Measurements from ENCODE around the gene RNF2.
"Not testable (repeated sequence)": the region's sequence is repeated elsewhere in the genome, so short reads cannot be mapped to it uniquely, and the experiment has no call there.

The RNF2 gene

GRCh38 chr1:185050823-185051451, 5.6 kb downstream of the RNF2 start:
- no peak for DNase-seq (ENCODE audit: low read depth in 3 of 3)

DNA sequence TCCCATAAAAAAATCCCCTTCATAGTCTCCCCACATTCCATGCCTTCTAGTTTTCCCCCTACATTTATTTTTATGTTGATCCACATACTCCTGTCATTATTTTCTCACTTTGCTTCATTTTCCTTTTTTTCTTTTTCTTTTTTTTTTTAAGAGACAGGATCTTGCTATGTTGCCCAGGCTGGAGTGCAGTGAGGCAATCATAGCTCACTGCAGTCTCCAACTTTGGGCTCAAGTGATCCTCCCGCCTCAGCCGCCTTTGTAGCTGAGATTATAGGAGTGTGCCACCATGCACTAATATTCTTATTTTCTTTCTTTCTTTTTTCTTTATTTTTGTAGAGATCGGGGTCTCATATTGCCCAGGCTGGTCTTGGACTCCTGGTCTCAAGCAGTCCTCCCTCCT, 7.8 kb downstream of the RNF2 start:
- no peak for DNase-seq (ENCODE audit: low read depth in 3 of 3)

GRCh38 chr1:185054365-185055060, 9.2 kb downstream of the RNF2 start:
- no peak for DNase-seq (ENCODE audit: low read depth in 3 of 3)

DNA sequence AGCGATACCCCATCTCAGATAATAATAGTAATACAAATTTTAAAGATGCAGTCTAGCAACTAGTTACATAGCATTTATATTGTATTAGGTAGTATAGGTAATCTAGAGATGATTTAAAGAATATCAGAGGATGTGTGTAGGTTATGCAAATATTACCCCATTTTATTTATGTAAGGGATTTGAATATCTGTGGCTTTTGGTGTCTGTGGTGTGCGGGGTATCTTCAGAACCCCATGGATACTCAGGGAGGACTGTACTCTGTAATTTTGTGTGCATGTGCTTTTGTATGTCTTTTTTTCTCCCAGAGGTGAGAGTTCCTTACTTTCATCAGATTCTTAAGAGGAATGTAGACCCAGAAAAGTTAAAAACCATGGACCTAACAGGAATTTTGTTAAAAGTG, 12.8 kb downstream of the RNF2 start:
- no peak for DNase-seq (ENCODE audit: low read depth in 3 of 3)

GRCh38 chr1:185058876-185059275, 13.5 kb downstream of the RNF2 start:
- no peak for DNase-seq (ENCODE audit: low read depth in 3 of 3)

- no peak for DNase-seq (ENCODE audit: low read depth in 3 of 3)
Measured at GRCh38 chr1:185059950-185060571, 14.7 kb downstream of the RNF2 start.

- DNase-seq (ENCODE audit: low read depth in 3 of 3): no peak
Measured at GRCh38 chr1:185062710-185063370, 17.5 kb downstream of the RNF2 start.

GRCh38 chr1:185063719-185064118, 18.4 kb downstream of the RNF2 start:
- DNase-seq (ENCODE audit: low read depth in 3 of 3): no peak

DNA sequence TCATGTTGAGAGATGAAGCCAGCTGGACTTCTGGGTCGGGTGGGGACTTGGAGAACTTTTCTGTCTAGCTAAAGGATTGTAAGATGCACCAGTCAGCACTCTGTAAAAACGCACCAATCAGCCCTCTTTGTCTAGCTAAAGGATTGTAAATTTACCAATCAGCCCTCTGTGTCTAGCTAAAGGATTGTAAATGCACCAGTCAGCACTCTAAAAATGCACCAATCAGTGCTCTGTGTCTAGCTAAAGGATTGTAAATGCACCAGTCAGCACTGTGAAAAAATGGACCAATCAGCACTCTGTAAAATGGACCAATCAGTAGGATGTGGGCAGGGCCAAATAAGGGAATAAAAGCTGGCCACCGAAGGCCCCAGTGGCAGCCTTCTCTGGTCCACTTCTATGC, 19.6 kb downstream of the RNF2 start:
- not testable (repeated sequence) for DNase-seq (ENCODE audit: low read depth in 3 of 3)

GRCh38 chr1:185066181-185066580, 20.8 kb downstream of the RNF2 start:
- no peak for DNase-seq (ENCODE audit: low read depth in 3 of 3)

- DNase-seq (ENCODE audit: low read depth in 3 of 3): no peak
Measured at GRCh38 chr1:185068341-185068740, 23.0 kb downstream of the RNF2 start.

DNA sequence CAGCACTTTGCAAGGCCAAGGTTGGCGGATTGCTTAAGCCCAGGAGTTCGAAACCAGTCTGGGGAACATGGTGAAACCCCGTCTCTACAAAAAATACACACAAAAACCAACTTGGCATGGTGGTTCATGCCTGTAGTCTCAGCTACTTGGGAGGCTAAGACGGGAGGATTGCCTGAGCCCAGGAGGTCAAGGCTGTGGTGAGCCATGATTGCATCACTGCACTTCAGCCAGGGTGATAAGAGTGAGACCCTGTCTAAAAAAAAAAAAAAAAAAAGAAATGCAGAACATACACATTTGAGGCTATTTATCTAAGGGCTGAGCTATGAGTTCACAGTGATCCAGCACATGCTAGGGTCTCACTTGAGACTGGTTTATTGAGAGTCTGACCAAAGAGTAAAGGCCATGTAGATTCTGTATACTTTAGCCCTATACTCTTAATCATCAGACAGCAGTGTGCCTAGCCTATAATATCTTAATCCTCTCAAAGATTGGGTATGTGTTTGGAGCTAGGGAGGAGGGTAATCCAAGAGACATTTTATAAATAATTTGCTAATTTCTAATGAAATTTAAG, 23.9 kb downstream of the RNF2 start:
- no peak for DNase-seq (ENCODE audit: low read depth in 3 of 3)

DNA sequence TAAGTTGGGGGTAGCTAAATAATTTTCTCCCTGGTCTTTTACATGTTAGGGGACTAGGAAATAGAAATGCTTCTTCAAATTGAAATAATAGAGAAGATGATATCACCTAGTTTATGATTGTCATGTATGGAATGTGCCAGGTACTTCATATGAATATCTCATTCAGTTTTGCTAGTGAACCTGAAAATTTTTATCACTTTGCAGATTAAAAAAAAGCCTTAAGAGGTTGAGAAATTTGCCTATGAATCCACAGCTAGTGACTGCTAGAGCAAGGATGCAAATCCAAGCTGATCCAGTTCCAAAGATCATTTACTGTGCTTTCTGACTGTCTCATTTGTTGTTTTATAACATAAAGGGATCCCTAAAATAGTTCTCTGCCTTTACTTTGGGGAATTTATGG, 24.7 kb downstream of the RNF2 start:
- DNase-seq (ENCODE audit: low read depth in 3 of 3): no peak

DNA sequence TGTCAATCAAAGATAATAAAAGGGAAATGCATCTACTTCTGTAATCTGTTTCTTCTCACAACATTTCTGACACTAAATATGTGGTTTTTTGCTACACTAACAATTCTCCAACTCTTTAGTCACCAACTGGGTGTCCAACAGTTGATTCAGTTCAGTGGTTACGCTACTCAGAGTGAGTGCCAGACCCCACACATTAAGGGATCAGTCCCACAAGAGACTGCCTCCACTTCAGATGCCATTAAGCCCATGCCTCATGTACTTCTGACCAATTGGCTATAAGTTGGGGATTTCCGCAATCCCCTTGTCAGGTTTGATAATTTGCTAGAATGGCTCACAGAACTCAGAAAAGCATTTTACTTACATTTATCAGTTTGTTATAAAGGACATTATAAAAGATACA, 28.4 kb downstream of the RNF2 start:
- DNase-seq (ENCODE audit: low read depth in 3 of 3): no peak

- no peak for DNase-seq (ENCODE audit: low read depth in 3 of 3)
Measured at GRCh38 chr1:185074307-185074706, 28.9 kb downstream of the RNF2 start.

- no peak for DNase-seq (ENCODE audit: low read depth in 3 of 3)
Measured at GRCh38 chr1:185075476-185075875, 30.1 kb downstream of the RNF2 start.

GRCh38 chr1:185077374-185077773, 32.0 kb downstream of the RNF2 start:
- no peak for DNase-seq (ENCODE audit: low read depth in 3 of 3)

DNA sequence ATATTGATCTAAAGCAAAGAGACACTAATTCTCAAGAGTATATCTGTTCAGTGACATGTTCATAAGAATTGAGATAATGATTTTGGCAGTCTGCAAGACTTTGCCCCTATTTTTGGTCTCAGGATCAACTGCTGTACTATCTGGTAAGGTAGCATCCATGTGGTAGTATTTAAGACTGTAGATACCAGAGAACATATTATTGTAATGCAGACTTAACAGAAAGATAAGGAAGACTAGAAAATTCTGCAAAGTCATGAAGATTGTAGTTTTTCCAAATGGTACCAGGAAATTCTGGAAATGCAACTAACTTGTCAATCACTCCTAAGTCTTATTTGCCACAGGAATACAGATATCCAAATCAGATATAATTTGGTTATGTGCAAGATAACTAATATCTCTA, 35.1 kb downstream of the RNF2 start:
- no peak for DNase-seq (ENCODE audit: low read depth in 3 of 3)

GRCh38 chr1:185083818-185084217, 38.5 kb downstream of the RNF2 start:
- DNase-seq (ENCODE audit: low read depth in 3 of 3): no peak

DNA sequence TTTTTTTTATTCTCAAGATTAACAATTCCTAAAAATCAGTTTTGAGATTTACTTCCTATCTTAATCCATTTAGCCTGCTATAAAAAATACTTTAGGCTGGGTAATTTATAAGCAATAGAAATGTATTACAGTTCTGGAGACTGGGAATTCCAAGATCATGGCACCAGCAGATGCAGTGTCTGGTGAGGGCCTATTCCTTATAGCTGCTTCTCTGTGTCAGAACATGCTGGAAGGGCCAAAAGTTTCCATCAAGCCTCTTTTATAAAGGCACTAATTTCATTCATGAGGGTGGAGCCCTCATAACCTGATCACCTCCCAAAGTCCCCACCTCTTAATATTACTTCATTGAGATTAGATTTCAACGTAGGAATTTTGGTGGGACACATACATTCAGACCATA, 41.7 kb downstream of the RNF2 start:
- no peak for DNase-seq (ENCODE audit: low read depth in 3 of 3)

GRCh38 chr1:185087746-185088145, 42.4 kb downstream of the RNF2 start:
- no peak for DNase-seq (ENCODE audit: low read depth in 3 of 3)

DNA sequence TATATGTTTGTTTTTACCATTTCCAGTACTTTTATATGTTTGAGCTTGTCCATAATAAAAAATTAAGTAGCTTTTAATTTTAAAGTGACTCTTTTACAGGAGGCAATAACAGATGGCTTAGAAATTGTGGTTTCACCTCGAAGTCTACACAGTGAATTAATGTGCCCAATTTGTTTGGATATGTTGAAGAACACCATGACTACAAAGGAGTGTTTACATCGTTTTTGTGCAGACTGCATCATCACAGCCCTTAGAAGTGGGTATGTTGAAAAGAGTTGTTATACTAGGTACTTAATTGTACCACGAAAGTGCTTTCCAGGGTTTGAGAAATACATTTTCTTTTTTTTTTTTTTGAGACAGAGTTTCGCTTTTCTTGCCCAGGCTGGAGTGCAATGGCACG, 46.1 kb downstream of the RNF2 start:
- no peak for DNase-seq (ENCODE audit: low read depth in 3 of 3)
